ENCODE results near the gene MZF1.

The MZF1 gene

DNA sequence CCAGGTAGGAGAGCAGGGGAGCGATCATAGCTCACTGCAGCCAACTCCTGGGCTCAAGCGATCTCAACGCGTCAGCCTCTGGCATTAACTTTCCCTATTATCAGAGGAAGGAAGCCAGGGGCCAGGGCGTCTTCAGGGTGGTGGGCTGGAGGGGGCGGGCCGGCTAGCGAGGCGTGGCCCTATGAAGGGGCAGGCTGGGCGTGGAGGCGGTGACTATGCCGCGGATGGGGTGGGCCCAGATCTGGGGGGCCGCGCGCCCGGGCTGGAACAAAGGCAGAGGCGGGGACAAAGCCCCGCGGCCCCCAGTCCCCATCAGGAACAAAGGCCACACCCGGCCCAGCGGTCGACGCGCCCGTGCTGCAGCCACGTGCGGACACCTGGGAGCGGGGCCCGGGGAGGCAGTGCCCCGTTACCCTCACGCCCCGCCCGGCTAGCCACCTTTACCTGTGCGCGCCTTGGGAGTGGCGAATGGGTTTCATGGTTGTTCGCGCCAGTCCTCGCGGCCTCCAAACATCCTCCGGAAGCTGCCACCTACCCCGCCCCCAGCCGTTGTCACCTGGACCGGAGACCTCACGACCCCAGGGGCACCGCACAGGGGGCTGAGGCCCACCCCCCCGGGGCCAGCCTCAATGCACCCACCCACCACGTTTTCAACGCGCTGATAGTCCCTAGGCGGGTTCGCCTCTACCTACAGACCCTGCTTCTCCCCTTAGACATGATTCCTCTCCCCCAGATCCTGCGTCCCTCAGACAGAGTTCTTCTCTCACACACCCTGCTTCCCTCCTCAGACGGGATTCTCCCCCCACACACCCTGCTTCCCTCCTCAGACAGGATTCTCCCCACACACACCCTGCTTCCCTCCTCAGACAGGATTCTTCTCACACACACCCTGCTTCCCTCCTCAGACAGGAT is 34.6 kb downstream of the MZF1 start:
- no peak for DNase-seq

DNA sequence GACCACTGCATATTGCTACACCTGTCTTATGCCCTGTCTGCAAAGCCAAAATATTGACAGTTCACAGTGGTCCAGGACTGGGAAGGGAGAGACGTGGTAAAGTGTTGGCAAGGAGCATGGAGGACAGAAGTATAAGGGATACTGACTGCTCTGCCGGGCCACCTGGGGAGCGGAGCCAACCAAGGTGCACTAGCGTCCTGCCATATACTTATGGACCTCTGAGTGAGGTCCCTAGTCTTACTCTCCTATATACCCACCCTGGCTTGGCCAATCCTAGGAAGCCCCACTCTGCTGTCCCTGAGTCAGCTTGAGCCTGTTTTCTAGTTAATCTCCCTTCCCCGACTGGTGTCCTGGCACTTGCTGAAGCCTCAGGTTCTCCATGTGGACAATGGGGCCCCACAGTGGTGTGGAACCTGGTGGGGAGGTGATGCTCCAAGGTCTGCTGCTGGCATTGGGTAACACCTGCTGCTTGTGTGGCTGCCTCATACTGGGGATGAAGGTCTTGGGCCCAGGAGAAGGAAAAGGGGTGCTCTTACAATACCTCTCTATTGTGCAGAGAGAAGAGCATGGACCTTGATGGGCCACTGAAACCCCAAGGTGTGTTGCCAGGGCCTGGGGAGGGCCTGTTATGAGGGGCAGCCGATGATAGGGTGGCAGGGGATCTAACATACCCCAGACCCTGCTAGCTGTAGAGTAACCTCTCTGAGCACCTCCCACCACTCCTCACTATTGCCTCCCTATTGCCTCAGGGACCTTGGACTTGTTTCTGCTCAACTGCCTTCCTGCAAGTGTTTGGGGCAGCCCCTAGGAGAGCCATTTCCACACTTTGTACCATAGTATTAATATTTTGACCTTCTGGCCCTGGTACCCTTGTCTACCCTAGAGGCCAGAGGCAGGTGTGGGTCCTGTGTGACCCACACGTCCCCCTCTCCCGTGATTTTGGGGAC is 36.0 kb downstream of the MZF1 start:
- no peak for DNase-seq

DNA sequence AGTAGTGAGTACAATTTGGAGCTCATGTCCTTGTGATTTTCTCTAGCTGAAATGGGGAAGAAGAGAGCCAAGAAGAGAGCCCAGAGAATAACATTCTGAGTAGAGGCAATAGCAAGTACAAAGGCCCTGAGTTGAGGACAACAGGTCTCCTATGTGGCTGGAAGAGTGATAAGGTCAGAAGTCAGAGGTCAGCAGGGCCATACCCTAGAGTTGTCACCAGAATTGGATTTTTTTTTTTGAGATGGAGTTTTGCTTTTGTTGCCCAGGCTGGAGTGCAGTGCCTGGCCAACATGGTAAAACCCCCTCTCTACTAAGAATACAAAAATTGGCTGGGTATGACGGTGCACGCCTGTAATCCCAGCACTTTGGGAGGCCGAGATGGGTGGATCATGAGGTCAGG is 37.3 kb downstream of the MZF1 start:
- DNase-seq: no peak

DNA sequence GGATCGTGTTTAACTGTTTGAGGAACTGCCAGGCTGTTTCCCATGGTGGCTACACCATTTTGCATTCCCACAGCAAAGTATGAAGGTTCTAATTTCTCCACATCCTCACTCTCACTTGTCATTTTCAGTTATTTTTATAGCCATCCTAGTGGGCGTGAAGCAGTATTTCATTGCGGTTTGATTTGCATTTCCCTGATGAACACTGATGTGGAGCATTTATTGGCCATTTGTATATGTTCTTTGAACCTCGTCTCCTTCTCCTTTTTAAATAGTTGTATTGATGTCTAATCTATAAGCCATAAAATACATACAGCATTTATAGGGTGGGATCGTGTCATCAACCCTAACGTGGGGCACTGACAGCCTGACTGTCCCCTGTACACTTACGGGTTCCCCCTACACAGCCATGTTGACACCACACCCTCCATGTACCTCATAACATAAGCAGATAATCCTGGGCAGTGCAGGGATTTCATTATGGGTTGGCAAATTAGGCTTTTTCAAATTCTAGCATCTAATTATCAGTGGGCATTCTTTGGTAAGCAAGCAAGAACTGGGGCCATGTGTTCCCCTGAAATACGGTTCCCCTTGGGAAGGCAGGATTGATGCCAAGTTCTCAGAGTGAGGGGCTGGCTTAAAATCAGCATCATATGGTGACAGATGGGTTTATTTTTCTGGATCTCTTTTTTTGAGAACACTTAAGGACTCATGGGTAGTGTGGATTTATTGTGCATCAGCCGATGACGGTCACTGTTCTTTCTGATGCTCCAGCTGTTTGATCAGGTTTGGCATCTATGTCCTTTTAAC is 41.9 kb downstream of the MZF1 start:
- no peak for DNase-seq

DNA sequence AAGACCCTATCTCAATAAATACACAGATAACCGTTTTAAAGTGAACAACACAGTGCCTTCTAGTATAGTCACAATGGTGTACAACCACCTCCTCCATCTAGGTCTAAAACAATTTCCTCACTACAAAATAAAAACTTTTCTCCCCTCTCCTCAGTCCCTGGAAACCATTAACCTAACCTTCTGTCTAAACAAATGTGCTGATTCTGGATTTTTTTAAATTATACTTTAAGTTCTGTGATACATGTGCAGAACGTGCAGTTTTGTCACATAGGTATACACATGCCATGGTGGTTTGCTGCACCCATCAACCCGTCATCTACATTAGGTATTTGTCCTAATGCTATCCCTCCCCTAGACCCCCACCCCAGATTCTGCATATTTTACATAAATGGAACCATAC is 43.7 kb downstream of the MZF1 start:
- DNase-seq: no peak

DNA sequence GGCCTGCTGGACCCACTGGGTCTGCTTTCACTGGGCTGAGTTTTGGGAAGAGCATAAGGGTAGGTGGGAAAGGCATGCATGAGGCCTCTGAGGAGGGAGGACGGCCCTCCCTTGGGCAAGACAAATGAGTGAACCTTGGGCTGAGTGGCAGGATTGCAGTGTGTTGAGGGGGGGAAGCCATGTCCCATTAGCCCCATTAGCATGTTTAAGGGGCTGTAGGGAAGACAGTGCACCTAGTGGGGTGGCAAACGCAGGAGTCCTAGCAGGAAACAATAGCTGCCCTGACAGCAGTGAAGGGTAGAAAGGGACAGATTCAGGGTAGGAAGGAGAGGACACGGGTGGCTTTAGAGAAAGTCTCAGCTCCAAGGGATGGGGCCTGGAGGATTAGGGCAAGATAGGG is 50.4 kb downstream of the MZF1 start:
- DNase-seq: no peak

DNA sequence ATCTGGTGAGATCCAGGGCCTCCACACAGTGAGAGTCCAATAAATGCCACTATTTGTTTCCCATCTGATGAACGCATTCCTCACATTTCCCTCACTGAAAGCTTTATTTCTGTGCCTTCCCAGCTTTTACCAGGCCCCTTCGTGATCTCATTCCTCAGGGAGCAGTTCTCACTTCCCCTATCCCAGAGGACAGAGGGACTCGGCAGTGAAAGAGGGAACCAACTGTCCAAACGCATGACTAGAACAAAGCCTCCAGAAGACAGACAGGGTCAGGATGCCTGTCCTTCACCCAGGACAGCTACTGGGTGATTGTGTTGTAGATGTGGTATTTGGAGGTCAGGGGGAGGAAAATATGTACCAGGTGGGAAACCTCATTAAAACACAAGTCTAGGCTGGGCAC is 51.5 kb downstream of the MZF1 start:
- no peak for DNase-seq

DNA sequence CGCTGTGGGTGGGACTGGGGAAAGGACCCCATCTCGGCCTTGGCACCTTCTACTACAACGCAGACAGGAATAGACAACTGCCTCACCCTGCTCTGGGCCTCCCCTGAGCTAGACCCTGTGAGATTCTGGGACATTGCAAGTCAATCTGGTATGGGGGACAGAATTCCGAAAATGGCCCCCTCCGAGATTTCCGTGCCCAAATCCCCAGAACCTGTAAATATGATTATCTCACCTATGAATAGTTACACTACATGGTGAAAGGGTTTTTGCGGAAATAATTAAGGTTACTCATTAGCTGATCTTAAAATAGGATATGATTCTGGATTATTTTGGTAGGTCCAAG is 52.9 kb downstream of the MZF1 start:
- DNase-seq: no peak

DNA sequence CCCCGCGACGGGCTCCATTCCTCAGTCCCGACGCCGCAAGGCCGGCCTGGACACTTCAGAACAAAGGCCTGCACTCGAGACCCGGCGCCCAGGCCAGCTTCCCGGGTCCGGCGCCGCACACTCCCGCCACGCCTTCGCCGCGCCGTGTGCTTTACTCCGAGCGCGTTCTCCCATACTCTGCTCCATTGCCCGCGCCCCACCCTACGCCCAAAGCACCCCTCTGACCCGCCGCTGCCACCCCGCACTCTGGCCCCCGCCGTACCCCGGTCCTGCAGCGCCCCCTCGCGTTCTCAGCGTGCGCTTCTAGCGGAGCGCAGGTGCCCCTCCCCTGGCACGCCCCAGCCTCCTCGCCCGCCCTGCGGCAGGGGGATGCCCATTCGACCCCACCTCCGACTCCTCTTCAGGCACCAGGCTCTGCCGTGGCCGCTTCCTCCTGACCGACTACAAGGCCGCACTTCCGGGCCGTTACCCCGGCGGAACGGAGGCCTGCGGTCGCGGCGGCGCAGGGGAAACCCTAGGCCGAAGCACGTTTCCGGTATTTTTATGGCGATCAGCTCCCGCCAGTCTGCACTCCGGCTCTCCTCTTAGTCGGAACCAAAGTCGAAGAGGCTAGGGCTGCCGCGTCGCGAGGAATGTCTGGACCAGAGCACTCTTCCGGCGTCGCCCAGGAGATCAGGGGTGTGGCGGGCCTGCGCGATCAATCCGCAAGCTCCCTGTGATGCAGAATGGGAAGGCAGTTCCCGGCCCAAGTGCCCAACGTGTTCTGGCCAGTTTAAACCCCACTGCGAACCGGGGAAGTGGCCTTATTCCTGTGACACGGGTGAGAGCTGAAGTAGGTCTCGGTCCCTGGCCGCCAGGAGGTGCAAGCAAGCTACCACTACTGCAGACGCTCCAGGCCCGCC is 53.5 kb downstream of the MZF1 start, which contains the start of gene ZBTB45:
ZBTB45 (minus strand) TSS at position 456 of the 902 bp plus-strand sequence. CDS start 2,137 bp downstream, outside the sequence.
- DNase-seq: peak; percentile 95

DNA sequence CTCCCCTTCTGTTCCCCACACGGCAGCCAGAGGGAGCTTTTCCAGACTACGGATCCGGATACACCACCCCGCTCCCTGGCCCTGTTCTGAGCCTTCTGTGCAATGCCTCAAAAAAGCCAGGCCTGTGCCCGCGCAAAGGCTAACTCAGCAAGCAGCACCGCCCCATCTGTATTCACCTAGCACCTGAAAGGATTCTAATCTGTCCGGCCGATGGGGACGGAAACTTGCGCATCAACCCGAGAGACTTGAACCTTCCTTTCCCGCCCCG is 54.1 kb downstream of the MZF1 start:
- DNase-seq: peak; percentile 47

DNA sequence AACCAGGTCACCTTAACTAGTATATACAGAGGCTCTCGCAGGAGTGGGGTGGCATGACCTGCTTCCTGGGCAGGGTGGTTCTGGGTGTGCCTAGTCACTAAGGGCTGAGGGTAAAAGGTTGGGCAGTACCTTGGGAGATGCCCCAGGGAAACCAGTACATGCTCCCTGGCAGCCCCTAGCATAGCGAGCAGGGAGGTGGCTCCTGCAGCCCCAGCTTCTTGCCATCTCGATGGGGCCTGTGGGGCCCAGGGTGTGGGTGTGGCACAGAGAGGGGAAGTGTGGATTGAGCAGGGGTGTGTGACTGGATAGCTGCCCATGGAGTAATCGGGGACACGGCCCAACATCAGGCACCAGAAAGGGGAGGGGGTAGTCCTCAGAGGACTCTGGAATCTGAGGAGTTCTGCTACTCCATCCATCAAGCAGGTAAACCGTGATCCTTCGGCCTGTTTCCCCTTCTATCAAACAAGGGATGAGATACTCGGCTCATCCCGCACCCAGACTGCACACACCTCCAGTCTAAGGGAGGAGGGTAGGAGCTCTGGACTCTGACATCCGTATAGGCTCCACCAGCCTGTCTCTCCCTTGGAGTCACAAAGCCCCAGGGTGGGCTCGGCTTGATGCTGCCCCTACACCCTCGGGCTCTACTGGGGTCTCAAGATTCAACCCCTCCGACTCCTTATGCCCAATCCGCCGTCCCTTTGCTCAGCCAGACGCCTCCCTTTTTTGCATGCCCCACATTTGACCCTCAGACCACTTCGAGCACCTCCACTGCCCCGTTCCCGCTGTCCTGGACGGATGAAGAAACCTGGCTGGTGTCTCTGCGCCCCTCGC is 54.7 kb downstream of the MZF1 start:
- no peak for DNase-seq

DNA sequence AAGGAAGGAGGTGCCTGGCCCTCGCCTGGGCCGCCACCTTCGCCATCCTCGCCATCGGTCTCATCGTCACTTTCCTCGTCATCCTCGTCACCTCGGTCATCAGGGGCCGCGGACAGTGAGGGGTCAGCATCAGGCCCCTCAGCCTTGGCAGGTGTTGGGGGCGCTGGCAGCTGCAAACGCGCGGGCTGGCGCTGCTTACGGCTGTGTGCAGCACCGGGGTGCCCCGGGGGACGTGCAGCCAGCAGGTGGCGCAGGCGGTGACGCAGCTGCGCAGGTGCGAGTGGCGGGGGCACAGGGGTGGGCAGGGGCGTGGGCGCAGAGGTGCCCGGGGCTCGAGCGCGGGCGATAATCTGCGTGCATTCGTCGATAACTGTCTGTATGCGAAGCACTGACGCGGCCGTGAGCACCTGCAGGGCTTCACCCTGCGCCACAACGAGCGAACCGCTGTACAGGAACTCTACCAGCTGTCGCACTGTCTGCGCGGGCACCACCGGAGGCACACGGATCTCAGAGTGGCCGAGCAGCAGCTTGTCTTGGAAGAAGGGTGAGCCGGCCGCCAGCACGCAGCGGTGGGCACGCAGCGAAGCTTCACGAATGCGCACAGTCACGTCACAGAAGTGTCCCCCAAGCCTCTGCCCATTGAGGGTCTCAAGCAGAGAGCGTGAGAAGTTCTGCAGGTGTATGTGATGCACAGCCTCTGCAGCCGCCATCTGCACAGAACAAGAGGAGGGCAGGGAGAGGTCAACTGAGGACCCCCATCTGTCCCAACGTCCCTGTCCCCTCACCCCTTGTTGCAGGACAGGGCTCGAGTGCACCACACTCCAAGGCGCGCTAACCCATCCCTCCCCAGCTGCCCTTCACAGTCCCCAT is 55.9 kb downstream of the MZF1 start:
- no peak for DNase-seq

DNA sequence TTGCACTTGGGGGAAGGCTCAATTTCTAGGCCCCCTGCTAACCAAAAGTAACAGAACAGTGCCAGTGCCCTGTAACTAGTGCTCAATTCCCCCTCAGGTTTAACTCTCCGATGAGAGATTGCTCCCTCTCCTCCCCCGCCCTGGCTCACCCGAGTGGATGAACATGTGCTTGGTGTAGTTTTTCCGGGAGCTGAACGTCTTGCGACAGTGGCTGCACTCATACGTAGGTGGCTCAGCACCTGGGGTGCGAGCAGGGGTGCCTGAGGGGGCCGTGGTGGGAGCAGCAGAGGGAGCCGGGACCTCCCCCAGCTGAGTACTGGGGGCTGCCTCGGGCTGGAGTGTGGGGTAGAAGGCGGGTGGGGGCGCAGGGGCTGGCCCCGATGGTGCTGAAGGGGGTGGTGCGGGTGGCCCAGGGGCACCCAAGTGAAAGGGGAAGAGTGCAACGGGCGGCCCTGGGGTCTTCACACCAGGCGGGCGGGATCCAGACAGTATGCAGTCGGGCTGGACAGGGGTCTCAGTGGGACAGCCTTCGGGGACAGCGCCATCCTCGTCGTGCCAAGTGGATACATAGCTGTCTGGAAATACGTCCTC is 56.8 kb downstream of the MZF1 start:
- DNase-seq: no peak

DNA sequence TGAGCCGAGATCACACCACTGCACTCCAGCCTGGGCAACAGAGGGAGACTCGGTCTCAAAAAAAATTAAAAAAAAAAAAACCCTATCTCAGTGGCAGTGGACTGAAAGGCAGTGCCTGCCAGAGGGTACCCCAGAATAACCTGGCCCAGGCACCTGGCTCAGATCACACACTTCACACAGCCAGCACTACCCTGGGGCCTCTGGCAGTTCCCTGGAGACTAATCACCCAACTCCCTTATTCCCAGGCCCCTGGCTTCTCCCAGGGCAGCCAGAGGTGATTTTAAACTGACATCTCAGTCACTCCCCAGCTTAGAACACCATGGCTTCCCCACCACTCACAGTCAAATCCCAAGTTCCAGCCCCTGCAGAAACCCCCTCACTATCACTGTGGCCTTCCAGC is 57.9 kb downstream of the MZF1 start:
- no peak for DNase-seq

DNA sequence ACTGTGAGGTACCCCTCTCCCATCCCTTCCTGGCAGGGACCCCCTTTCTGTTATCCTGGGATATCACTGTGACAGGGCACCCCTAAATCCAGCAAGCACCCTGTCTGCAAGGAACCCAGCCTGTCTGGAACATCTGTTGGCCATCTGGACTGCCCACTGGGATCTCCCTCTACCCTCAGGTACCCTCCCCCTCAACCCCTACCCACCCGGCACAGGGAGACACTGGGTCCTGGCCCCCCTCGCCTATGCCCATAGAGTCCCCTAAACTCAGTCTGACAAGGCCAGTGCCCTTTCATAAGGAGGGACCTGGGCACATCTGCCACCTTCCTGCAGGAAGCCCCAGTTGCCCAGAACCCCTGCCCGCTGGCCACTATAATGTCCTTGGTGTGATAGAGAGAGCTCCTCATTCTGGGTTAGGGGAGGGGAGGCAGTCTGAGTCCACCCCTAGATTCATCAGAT is 58.5 kb downstream of the MZF1 start:
- DNase-seq: no peak

DNA sequence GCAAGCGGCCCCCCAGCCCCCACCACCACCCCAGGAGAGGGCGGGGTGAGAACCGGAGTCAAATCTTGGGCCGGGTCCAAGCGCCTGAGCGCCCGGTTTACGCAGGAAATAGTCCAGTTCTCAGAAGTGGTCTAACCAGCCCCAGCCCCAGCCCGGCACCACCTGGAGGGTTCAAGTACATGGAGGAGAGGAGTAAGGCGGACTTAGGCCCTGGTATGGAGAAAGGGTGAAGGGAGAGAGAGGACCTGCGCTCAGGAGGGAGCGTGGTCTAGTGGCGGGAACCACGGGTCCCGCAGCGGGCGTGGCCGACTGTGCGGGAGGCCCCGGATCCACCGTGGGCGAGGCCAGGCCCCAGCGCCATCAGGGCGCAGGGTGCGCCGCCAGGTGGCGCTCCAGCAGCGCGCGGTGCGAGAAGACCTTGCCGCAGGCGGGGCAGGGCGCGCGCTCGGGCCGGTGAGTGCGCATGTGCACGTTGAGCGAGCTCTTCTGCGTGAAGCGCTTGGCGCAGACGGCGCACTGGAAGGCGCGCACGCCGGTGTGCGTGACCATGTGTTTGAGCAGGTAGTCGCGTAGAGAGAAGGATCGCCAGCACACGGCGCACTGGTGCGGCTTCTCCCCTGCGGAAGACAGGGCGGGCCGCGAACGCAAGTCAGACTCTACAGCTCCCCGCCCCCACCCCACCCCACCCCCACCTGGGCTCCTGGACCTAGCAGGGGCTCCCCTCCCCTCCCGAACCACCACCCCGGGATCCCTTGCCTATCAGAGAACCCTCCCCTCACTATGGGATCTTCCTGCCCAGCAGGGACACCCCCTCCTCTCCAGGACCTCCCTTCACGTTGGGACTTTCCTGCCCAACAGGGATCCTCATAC is 59.2 kb downstream of the MZF1 start:
- peak; percentile 95 for DNase-seq

DNA sequence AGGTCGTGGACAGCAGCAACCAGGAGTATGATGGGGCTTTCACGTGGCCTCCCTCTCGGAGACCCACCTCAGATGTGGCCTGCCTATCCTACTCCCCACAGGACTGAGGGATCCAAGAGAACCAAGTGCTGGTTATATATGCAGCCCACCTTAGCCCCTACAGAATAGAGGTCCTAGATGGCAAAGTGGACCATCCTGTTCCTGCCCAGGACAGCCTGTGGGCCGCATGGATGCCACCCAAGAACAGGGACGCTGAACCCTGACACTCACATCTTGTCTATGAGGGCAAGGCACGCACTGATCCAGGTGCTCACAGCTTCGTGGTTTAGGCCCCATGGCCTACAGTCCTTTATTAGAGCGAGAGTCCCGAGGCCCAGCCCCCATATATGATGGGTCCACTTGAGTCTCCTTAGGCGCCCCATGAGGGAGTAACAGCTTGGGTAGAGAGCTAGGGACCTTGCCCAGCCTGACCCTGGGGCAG is 59.9 kb downstream of the MZF1 start:
- no peak for DNase-seq

Measured in NCI-H774 (cell line).